LoVo (cell line): ENCODE measurements around the gene RIPK4.
A peak's percentile ranks its signal among the peaks of the same experiment; 100 is the strongest.

ENCODE experiments used
- DNase-seq: peaks from one replicate; pipeline ENCODE4 v3.0.0-alpha.2; 2016; ENCODE audit warnings: low spot score

Gene RIPK4

GRCh38 chr21:41753006-41753898, 13.6 kb downstream of the RIPK4 start:
- DNase-seq = no peak

GRCh38 chr21:41752231-41752681, 14.6 kb downstream of the RIPK4 start:
- DNase-seq = peak; percentile 51

GRCh38 chr21:41751611-41752011, 15.2 kb downstream of the RIPK4 start:
- no peak for DNase-seq

GRCh38 chr21:41750532-41751151, 16.2 kb downstream of the RIPK4 start:
- no peak for DNase-seq

GRCh38 chr21:41750051-41750450, 16.8 kb downstream of the RIPK4 start:
- peak; percentile 32 for DNase-seq

GRCh38 chr21:41749286-41749685, 17.6 kb downstream of the RIPK4 start:
- DNase-seq = no peak

- DNase-seq = no peak
Measured at GRCh38 chr21:41747943-41748738, 18.7 kb downstream of the RIPK4 start.

- no peak for DNase-seq
Measured at GRCh38 chr21:41746744-41747006, 20.2 kb downstream of the RIPK4 start.

GRCh38 chr21:41745971-41746743, 20.7 kb downstream of the RIPK4 start:
- DNase-seq = no peak

- no peak for DNase-seq
Measured at GRCh38 chr21:41745026-41745820, 21.6 kb downstream of the RIPK4 start.

GRCh38 chr21:41744028-41744930, 22.6 kb downstream of the RIPK4 start:
- no peak for DNase-seq

GRCh38 chr21:41743321-41744027, 23.4 kb downstream of the RIPK4 start:
- no peak for DNase-seq

GRCh38 chr21:41742073-41742875, 24.6 kb downstream of the RIPK4 start:
- no peak for DNase-seq

- DNase-seq = no peak
Measured at GRCh38 chr21:41741253-41742072, 25.4 kb downstream of the RIPK4 start.

GRCh38 chr21:41740604-41741252, 26.1 kb downstream of the RIPK4 start:
- DNase-seq = no peak

- no peak for DNase-seq
Measured at GRCh38 chr21:41739936-41740335, 26.9 kb downstream of the RIPK4 start.

GRCh38 chr21:41739011-41739410, 27.8 kb downstream of the RIPK4 start:
- DNase-seq = no peak
